Measurements from ENCODE around the gene GOLGA2.

The GOLGA2 gene

GRCh38 chr9:128245421-128246151 is 30.2 kb downstream of the GOLGA2 start:
- Histone ChIP-seq H3K36me3 (ENCODE audit: control insufficient read depth, insufficient read depth, low read length) (peaks cover 38% of the 10 kb centered on the region), H3K4me3 (ENCODE audit: low read depth, low read length) (no peak overlapping the region; the same call in 1 of the 2 replicates), H3K4me1 (ENCODE audit: control insufficient read depth, insufficient read depth, low read length) (peaks cover 17% of the 10 kb centered on the region), H3K9me3 (ENCODE audit: control insufficient read depth, insufficient read depth, low read depth, low read length) (no peaks in the 10 kb centered on the region), H3K27ac (ENCODE audit: low read depth, low read length) (no peak overlapping the region), H3K9ac (ENCODE audit: low read length) (no peak overlapping the region), H3K27me3 (ENCODE audit: control insufficient read depth, insufficient read depth, low read length) (no peaks in the 10 kb centered on the region)

GRCh38 chr9:128244837-128245231 is 31.0 kb downstream of the GOLGA2 start:
- Histone ChIP-seq H3K27me3 (ENCODE audit: control insufficient read depth, insufficient read depth, low read length) (no peaks in the 10 kb centered on the region), H3K27ac (ENCODE audit: low read depth, low read length) (no peak overlapping the region)

GRCh38 chr9:128244091-128244836 is 31.5 kb downstream of the GOLGA2 start:
- Histone ChIP-seq H3K9ac (ENCODE audit: low read length) (no peak overlapping the region), H3K4me1 (ENCODE audit: control insufficient read depth, insufficient read depth, low read length) (peaks cover 17% of the 10 kb centered on the region), H3K27me3 (ENCODE audit: control insufficient read depth, insufficient read depth, low read length) (no peaks in the 10 kb centered on the region), H3K9me3 (ENCODE audit: control insufficient read depth, insufficient read depth, low read depth, low read length) (no peaks in the 10 kb centered on the region), H3K4me3 (ENCODE audit: low read depth, low read length) (no peak overlapping the region), H3K27ac (ENCODE audit: low read depth, low read length) (no peak overlapping the region), H3K36me3 (ENCODE audit: control insufficient read depth, insufficient read depth, low read length) (peaks cover 51% of the 10 kb centered on the region)

More at GRCh38 chr9:128244837-128245231, 31.0 kb downstream of the GOLGA2 start:
- peaks cover 17% of the 10 kb centered on the region for H3K4me1 ChIP-seq (ENCODE audit: control insufficient read depth, insufficient read depth, low read length)
- H3K9ac ChIP-seq (ENCODE audit: low read length), result no peak overlapping the region
- no peaks in the 10 kb centered on the region for H3K9me3 ChIP-seq (ENCODE audit: control insufficient read depth, insufficient read depth, low read depth, low read length)
- H3K36me3 ChIP-seq (ENCODE audit: control insufficient read depth, insufficient read depth, low read length), result peaks cover 46% of the 10 kb centered on the region
- no peak overlapping the region for H3K4me3 ChIP-seq (ENCODE audit: low read depth, low read length)

GRCh38 chr9:128243215-128244018 is 32.4 kb downstream of the GOLGA2 start:
- Histone ChIP-seq H3K4me3 (ENCODE audit: low read depth, low read length) (no peak overlapping the region), H3K36me3 (ENCODE audit: control insufficient read depth, insufficient read depth, low read length) (peaks cover 53% of the 10 kb centered on the region), H3K27me3 (ENCODE audit: control insufficient read depth, insufficient read depth, low read length) (no peaks in the 10 kb centered on the region), H3K4me1 (ENCODE audit: control insufficient read depth, insufficient read depth, low read length) (peaks cover 17% of the 10 kb centered on the region), H3K9me3 (ENCODE audit: control insufficient read depth, insufficient read depth, low read depth, low read length) (no peaks in the 10 kb centered on the region), H3K9ac (ENCODE audit: low read length) (no peak overlapping the region), H3K27ac (ENCODE audit: low read depth, low read length) (no peak overlapping the region)

GRCh38 chr9:128242828-128243214 is 33.0 kb downstream of the GOLGA2 start:
- H3K27ac ChIP-seq (ENCODE audit: low read depth, low read length), result no peak overlapping the region
- no peaks in the 10 kb centered on the region for H3K27me3 ChIP-seq (ENCODE audit: control insufficient read depth, insufficient read depth, low read length)
- peaks cover 51% of the 10 kb centered on the region for H3K36me3 ChIP-seq (ENCODE audit: control insufficient read depth, insufficient read depth, low read length)
- H3K9me3 ChIP-seq (ENCODE audit: control insufficient read depth, insufficient read depth, low read depth, low read length), result no peaks in the 10 kb centered on the region
- peaks cover 17% of the 10 kb centered on the region for H3K4me1 ChIP-seq (ENCODE audit: control insufficient read depth, insufficient read depth, low read length)
- H3K9ac ChIP-seq (ENCODE audit: low read length), result no peak overlapping the region
- H3K4me3 ChIP-seq (ENCODE audit: low read depth, low read length), result no peak overlapping the region

- peaks cover 45% of the 10 kb centered on the region for H3K36me3 ChIP-seq (ENCODE audit: control insufficient read depth, insufficient read depth, low read length)
- no peaks in the 10 kb centered on the region for H3K9me3 ChIP-seq (ENCODE audit: control insufficient read depth, insufficient read depth, low read depth, low read length)
- no peaks in the 10 kb centered on the region for H3K27me3 ChIP-seq (ENCODE audit: control insufficient read depth, insufficient read depth, low read length)
- H3K4me3 ChIP-seq (ENCODE audit: low read depth, low read length), result no peak overlapping the region
- no peak overlapping the region for H3K27ac ChIP-seq (ENCODE audit: low read depth, low read length)
- no peak overlapping the region for H3K9ac ChIP-seq (ENCODE audit: low read length)
- peaks cover 17% of the 10 kb centered on the region for H3K4me1 ChIP-seq (ENCODE audit: control insufficient read depth, insufficient read depth, low read length)
Observed at GRCh38 chr9:128242124-128242523, 33.7 kb downstream of the GOLGA2 start.

- no peaks in the 10 kb centered on the region for H3K27me3 ChIP-seq (ENCODE audit: control insufficient read depth, insufficient read depth, low read length)
- no peaks in the 10 kb centered on the region for H3K9me3 ChIP-seq (ENCODE audit: control insufficient read depth, insufficient read depth, low read depth, low read length)
- no peak overlapping the region for H3K9ac ChIP-seq (ENCODE audit: low read length)
- no peak overlapping the region for H3K27ac ChIP-seq (ENCODE audit: low read depth, low read length)
- peaks cover 15% of the 10 kb centered on the region for H3K36me3 ChIP-seq (ENCODE audit: control insufficient read depth, insufficient read depth, low read length)
- no peak overlapping the region for H3K4me3 ChIP-seq (ENCODE audit: low read depth, low read length)
- no peaks in the 10 kb centered on the region for H3K4me1 ChIP-seq (ENCODE audit: control insufficient read depth, insufficient read depth, low read length)
Observed at GRCh38 chr9:128233817-128234406, 41.9 kb downstream of the GOLGA2 start.

GRCh38 chr9:128232528-128233428 is 43.0 kb downstream of the GOLGA2 start:
- Histone ChIP-seq H3K9me3 (ENCODE audit: control insufficient read depth, insufficient read depth, low read depth, low read length) (no peaks in the 10 kb centered on the region), H3K27ac (ENCODE audit: low read depth, low read length) (no peak overlapping the region), H3K36me3 (ENCODE audit: control insufficient read depth, insufficient read depth, low read length) (peaks cover 14% of the 10 kb centered on the region), H3K4me3 (ENCODE audit: low read depth, low read length) (no peak overlapping the region), H3K4me1 (ENCODE audit: control insufficient read depth, insufficient read depth, low read length) (no peaks in the 10 kb centered on the region), H3K9ac (ENCODE audit: low read length) (no peak overlapping the region), H3K27me3 (ENCODE audit: control insufficient read depth, insufficient read depth, low read length) (no peaks in the 10 kb centered on the region)

GRCh38 chr9:128231638-128232527 is 43.9 kb downstream of the GOLGA2 start:
- H3K27me3 ChIP-seq (ENCODE audit: control insufficient read depth, insufficient read depth, low read length), result no peaks in the 10 kb centered on the region
- H3K9ac ChIP-seq (ENCODE audit: low read length), result no peak overlapping the region
- no peaks in the 10 kb centered on the region for H3K4me1 ChIP-seq (ENCODE audit: control insufficient read depth, insufficient read depth, low read length)
- no peak overlapping the region for H3K27ac ChIP-seq (ENCODE audit: low read depth, low read length)
- peaks cover 16% of the 10 kb centered on the region for H3K36me3 ChIP-seq (ENCODE audit: control insufficient read depth, insufficient read depth, low read length)
- no peak overlapping the region for H3K4me3 ChIP-seq (ENCODE audit: low read depth, low read length)
- H3K9me3 ChIP-seq (ENCODE audit: control insufficient read depth, insufficient read depth, low read depth, low read length), result no peaks in the 10 kb centered on the region

Data from HUES6 (cell line).